Measurements from ENCODE around the gene ZNF205. TPM values are rescaled to one million over a fixed set of nuclear protein-coding genes. Genes with fewer than 3 reads are reported as not detected.

Gene ZNF205
- polyA plus RNA-seq, 3 donors = 1.0 to 6.7 (median 1.3) TPM

GRCh38 chr16:3155181-3155580, 42.8 kb downstream of the ZNF205 start:
- no peak overlapping the region for H3K27ac ChIP-seq (ENCODE audit: low read depth in 1 of 2, low read length in 2 of 2)
- H3K79me2 ChIP-seq (ENCODE audit: insufficient read depth, low read length) = no peaks in the 10 kb centered on the region
- no peak overlapping the region for H3K9ac ChIP-seq (ENCODE audit: insufficient read depth, low read length, poor library complexity, severe bottlenecking)
- H3K27me3 ChIP-seq (ENCODE audit: control insufficient read depth in 2 of 2, insufficient read depth in 2 of 2, low read length in 2 of 2) = peaks cover 9 to 81% of the 10 kb centered on the region in 2 donors
- H3K4me3 ChIP-seq (replicated peaks in 1 of 3; ENCODE audit: low read depth in 2 of 3, low read length in 3 of 3) = no peak overlapping the region
- H3K27ac Mint-ChIP-seq = peak overlapping the region in 1 of 7 donors; percentile 62
- no peak overlapping the region for H2AFZ ChIP-seq (ENCODE audit: insufficient read depth, low read depth, low read length, poor library complexity, severe bottlenecking)
- TF ChIP-seq, protein P1, sequence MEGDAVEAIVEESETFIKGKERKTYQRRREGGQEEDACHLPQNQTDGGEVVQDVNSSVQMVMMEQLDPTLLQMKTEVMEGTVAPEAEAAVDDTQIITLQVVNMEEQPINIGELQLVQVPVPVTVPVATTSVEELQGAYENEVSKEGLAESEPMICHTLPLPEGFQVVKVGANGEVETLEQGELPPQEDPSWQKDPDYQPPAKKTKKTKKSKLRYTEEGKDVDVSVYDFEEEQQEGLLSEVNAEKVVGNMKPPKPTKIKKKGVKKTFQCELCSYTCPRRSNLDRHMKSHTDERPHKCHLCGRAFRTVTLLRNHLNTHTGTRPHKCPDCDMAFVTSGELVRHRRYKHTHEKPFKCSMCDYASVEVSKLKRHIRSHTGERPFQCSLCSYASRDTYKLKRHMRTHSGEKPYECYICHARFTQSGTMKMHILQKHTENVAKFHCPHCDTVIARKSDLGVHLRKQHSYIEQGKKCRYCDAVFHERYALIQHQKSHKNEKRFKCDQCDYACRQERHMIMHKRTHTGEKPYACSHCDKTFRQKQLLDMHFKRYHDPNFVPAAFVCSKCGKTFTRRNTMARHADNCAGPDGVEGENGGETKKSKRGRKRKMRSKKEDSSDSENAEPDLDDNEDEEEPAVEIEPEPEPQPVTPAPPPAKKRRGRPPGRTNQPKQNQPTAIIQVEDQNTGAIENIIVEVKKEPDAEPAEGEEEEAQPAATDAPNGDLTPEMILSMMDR (IDR thresholded peaks at IDR 0.05) = no peak
- H3K9me3 Mint-ChIP-seq = peaks cover 0 to 35% (median 30%) of the 10 kb centered on the region in 7 donors
- peak overlapping the region in 1 of 2 donors; percentile 39 for H3K4me3 Mint-ChIP-seq
- WGBS (ENCODE audit: insufficient coverage) = 100% methylated on average over 1 of the region's 2 CpGs
- H3K4me2 ChIP-seq (replicated peaks; ENCODE audit: extremely low read depth, low read length, poor library complexity, severe bottlenecking) = no peak overlapping the region
- intact Hi-C loops (cut with micrococcal nuclease) = loop anchor here in 1 of 2 donors (10.0 kb wide), 2 partner anchors 50 to 300 kb away; no protein-coding TSS in a partner anchor
- H3K9me3 ChIP-seq (replicated peaks in 1 of 2; ENCODE audit: control insufficient read depth in 1 of 2, insufficient read depth in 1 of 2, low read length in 2 of 2) = no peaks in the 10 kb centered on the region
- DNase-seq = no peak
- peaks cover 72 to 92% (median 87%) of the 10 kb centered on the region in 3 donors for H3K27me3 Mint-ChIP-seq (ENCODE audit: low read depth in 3 of 3)
- H3K4me1 Mint-ChIP-seq = peaks cover 45% of the 10 kb centered on the region
- no peaks in the 10 kb centered on the region for H4K20me1 ChIP-seq (ENCODE audit: insufficient read depth, low read length)
- no peaks in the 10 kb centered on the region for H3K36me3 ChIP-seq (replicated peaks in 1 of 2; ENCODE audit: control insufficient read depth in 1 of 2, insufficient read depth in 2 of 2, low read length in 2 of 2)
- H3K4me1 ChIP-seq (ENCODE audit: control insufficient read depth in 1 of 2, insufficient read depth in 2 of 2, low read length in 2 of 2) = peaks cover 45 to 52% of the 10 kb centered on the region in 2 donors
- H3K36me3 Mint-ChIP-seq = peaks cover 11 to 20% of the 10 kb centered on the region in 2 donors

- Mint-ChIP-seq H3K4me3 (peak overlapping the region in 1 of 2 donors; percentile 63), H3K36me3 (peaks cover 11 to 20% of the 10 kb centered on the region in 2 donors), H3K4me1 (peaks cover 44% of the 10 kb centered on the region), H3K9me3 (peaks cover 0 to 40% (median 30%) of the 10 kb centered on the region in 7 donors), H3K27me3 (ENCODE audit: low read depth in 3 of 3) (peaks cover 77 to 94% (median 90%) of the 10 kb centered on the region in 3 donors), H3K27ac (peak overlapping the region in 1 of 7 donors; percentile 62)
- no peak overlapping the region for H3K9ac ChIP-seq (ENCODE audit: insufficient read depth, low read length, poor library complexity, severe bottlenecking)
- H4K20me1 ChIP-seq (ENCODE audit: insufficient read depth, low read length) = no peaks in the 10 kb centered on the region
- no peak overlapping the region for H3K4me2 ChIP-seq (replicated peaks; ENCODE audit: extremely low read depth, low read length, poor library complexity, severe bottlenecking)
- intact Hi-C loops (cut with micrococcal nuclease) = loop anchor here in 1 of 2 donors (10.0 kb wide), 2 partner anchors 51 to 299 kb away; no protein-coding TSS in a partner anchor
- no peak overlapping the region for H3K27ac ChIP-seq (ENCODE audit: low read depth in 1 of 2, low read length in 2 of 2)
- peaks cover 42 to 49% of the 10 kb centered on the region in 2 donors for H3K4me1 ChIP-seq (ENCODE audit: control insufficient read depth in 1 of 2, insufficient read depth in 2 of 2, low read length in 2 of 2)
- H3K9me3 ChIP-seq (replicated peaks in 1 of 2; ENCODE audit: control insufficient read depth in 1 of 2, insufficient read depth in 1 of 2, low read length in 2 of 2) = no peaks in the 10 kb centered on the region
- DNase-seq = no peak
- H3K36me3 ChIP-seq (replicated peaks in 1 of 2; ENCODE audit: control insufficient read depth in 1 of 2, insufficient read depth in 2 of 2, low read length in 2 of 2) = no peaks in the 10 kb centered on the region
- no peak overlapping the region for H2AFZ ChIP-seq (ENCODE audit: insufficient read depth, low read depth, low read length, poor library complexity, severe bottlenecking)
- H3K4me3 ChIP-seq (replicated peaks in 1 of 3; ENCODE audit: low read depth in 2 of 3, low read length in 3 of 3) = no peak overlapping the region
- WGBS (ENCODE audit: insufficient coverage) = 94% methylated on average over 2 of the region's 3 CpGs
- H3K27me3 ChIP-seq (ENCODE audit: control insufficient read depth in 2 of 2, insufficient read depth in 2 of 2, low read length in 2 of 2) = peaks cover 9 to 82% of the 10 kb centered on the region in 2 donors
- TF ChIP-seq, protein P1 (IDR thresholded peaks at IDR 0.05) = no peak
- H3K79me2 ChIP-seq (ENCODE audit: insufficient read depth, low read length) = no peaks in the 10 kb centered on the region
Observed at GRCh38 chr16:3155972-3156371, 43.6 kb downstream of the ZNF205 start.
